IMR-90 (cell line): ENCODE measurements around the gene SSR1. TPM values are rescaled to one million over a fixed set of nuclear protein-coding genes. Genes with fewer than 3 reads are reported as not detected.
"Not testable (repeated sequence)": the region's sequence is repeated elsewhere in the genome, so short reads cannot be mapped to it uniquely, and the experiment has no call there.

Experiments used
- ATAC-seq: fragments of 200-7000 bp; cut with Tn5 transposase; 2 replicates; pipeline ENCODE4 v1.9.1; 2020; ENCODE audit warnings: low read depth, mild to moderate bottlenecking, moderate library complexity
- BruUV-seq: library from RNA; stranded (reverse); fragments of 400-500 nt; replicated peaks from 2 replicates; lab custom pipeline; 2021; lab: Mats Ljungman, UMichigan
- CTCF ChIA-PET: fragments of 300-600 bp; formaldehyde crosslinking; extraction: SDS; loops from one replicate; lab custom pipeline; 2021; ENCODE audit warnings: antibody characterized with exemption; lab: Yijun Ruan, JAX
- POLR2A ChIA-PET: fragments of 300-600 bp; sonication (Branson Sonifier 250); formaldehyde crosslinking; loops from one replicate; lab custom pipeline; 2022; ENCODE audit warnings: antibody characterized with exemption; ENCODE audit not compliant: unreplicated experiment; lab: Charles Lee
- DNase-seq: peaks from one replicate; pipeline ENCODE4 v3.0.0; 2013
- H2AFZ ChIP-seq: replicated peaks from 2 replicates; pipeline ENCODE3; 2013; ENCODE audit warnings: low read length, mild to moderate bottlenecking; ENCODE audit not compliant: poor library complexity
- H2AK5ac ChIP-seq: 2 replicates; pipeline ENCODE4 v1.6.1; 2013; ENCODE audit warnings: low read depth, low read length, inconsistent platforms
- H2AK9ac ChIP-seq: replicated peaks from 2 replicates; pipeline ENCODE3; 2013; ENCODE audit warnings: mild to moderate bottlenecking, low read depth, low read length, moderate library complexity; ENCODE audit not compliant: poor library complexity
- H2BK120ac ChIP-seq: 2 replicates; pipeline ENCODE4 v1.6.1; 2013; ENCODE audit warnings: low read depth, low read length, inconsistent platforms
- H2BK15ac ChIP-seq: 3 replicates; pipeline ENCODE4 v1.6.1; 2013; ENCODE audit warnings: low read depth, low read length, inconsistent platforms
- H2BK20ac ChIP-seq: 2 replicates; pipeline ENCODE4 v1.6.1; 2013; ENCODE audit warnings: low read depth, mild to moderate bottlenecking, inconsistent platforms, low read length, moderate library complexity
- H2BK5ac ChIP-seq: 2 replicates; pipeline ENCODE4 v1.6.1; 2013; ENCODE audit warnings: mild to moderate bottlenecking, low read depth, low read length, inconsistent platforms; ENCODE audit not compliant: poor library complexity, severe bottlenecking
- H3K14ac ChIP-seq: replicated peaks from 2 replicates; pipeline ENCODE4 v1.6.1; 2013; ENCODE audit warnings: low read depth, low read length, inconsistent platforms
- H3K18ac ChIP-seq: 2 replicates; pipeline ENCODE4 v1.6.1; 2013; ENCODE audit warnings: low read depth, low read length, control low read depth
- H3K23ac ChIP-seq: 2 replicates; pipeline ENCODE4 v1.6.1; 2013; ENCODE audit warnings: low read depth, low read length, inconsistent platforms
- H3K27ac ChIP-seq: 2 replicates; pipeline ENCODE4 v1.5.1; 2013; ENCODE audit warnings: mild to moderate bottlenecking, control low read depth, low read length; ENCODE audit not compliant: insufficient read depth
- H3K27me3 ChIP-seq: 2 replicates; pipeline ENCODE4 v1.6.1; 2013; ENCODE audit warnings: low read length; ENCODE audit not compliant: control insufficient read depth, insufficient read depth
- H3K36me3 ChIP-seq: 2 replicates; pipeline ENCODE4 v1.6.1; 2013; ENCODE audit warnings: low read length, mixed read lengths; ENCODE audit not compliant: control insufficient read depth, insufficient read depth
- H3K4ac ChIP-seq: 2 replicates; pipeline ENCODE4 v1.6.1; 2013; ENCODE audit warnings: low read depth, low read length, inconsistent platforms
- H3K4me1 ChIP-seq: 2 replicates; pipeline ENCODE4 v1.6.1; 2013; ENCODE audit warnings: low read length, mixed read lengths; ENCODE audit not compliant: control insufficient read depth, insufficient read depth
- H3K4me2 ChIP-seq: 2 replicates; pipeline ENCODE4 v1.6.1; 2013; ENCODE audit warnings: low read depth, mild to moderate bottlenecking, control low read depth, low read length, moderate library complexity
- H3K4me3 ChIP-seq: 2 replicates; pipeline ENCODE4 v1.5.1; 2013; ENCODE audit warnings: low read depth, mild to moderate bottlenecking, control low read depth, low read length, moderate library complexity; ENCODE audit not compliant: insufficient read depth
- H3K56ac ChIP-seq: 2 replicates; pipeline ENCODE4 v1.6.1; 2013; ENCODE audit warnings: low read length, inconsistent platforms; ENCODE audit not compliant: insufficient read depth; ENCODE audit errors: extremely low read depth
- H3K79me1 ChIP-seq, 2 experiments: 2 replicates each; pipeline ENCODE4 v1.6.1; 2013; ENCODE audit warnings: low read length in 2 of 2, inconsistent platforms in 1 of 2, low read depth in 1 of 2
- H3K9ac ChIP-seq: 2 replicates; pipeline ENCODE4 v1.6.1; 2013; ENCODE audit warnings: low read depth, low read length, control low read depth
- H3K9me1 ChIP-seq: 2 replicates; pipeline ENCODE4 v1.6.1; 2013; ENCODE audit warnings: low read length, inconsistent platforms; ENCODE audit not compliant: insufficient read depth
- H3K9me3 ChIP-seq: 2 replicates; pipeline ENCODE4 v1.6.1; 2013; ENCODE audit warnings: low read length; ENCODE audit not compliant: control insufficient read depth, insufficient read depth
- H4K20me1 ChIP-seq: 2 replicates; pipeline ENCODE4 v1.6.1; 2013; ENCODE audit warnings: low read length, inconsistent platforms; ENCODE audit not compliant: insufficient read depth
- H4K5ac ChIP-seq: 2 replicates; pipeline ENCODE4 v1.6.1; 2013; ENCODE audit warnings: mild to moderate bottlenecking, low read depth, low read length, control low read depth
- H4K8ac ChIP-seq, 2 experiments: 2 replicates each; pipeline ENCODE4 v1.6.1; 2013; ENCODE audit warnings: low read depth in 2 of 2, low read length in 2 of 2, control low read depth in 1 of 2, inconsistent platforms in 1 of 2
- H4K91ac ChIP-seq: 2 replicates; pipeline ENCODE4 v1.6.1; 2013; ENCODE audit warnings: low read depth, low read length, inconsistent platforms; ENCODE audit not compliant: insufficient read depth
- BHLHE40 ChIP-seq: fragments of 150-350 bp; IDR thresholded peaks from 2 replicates; pipeline ENCODE4 v1.6.1; 2016; ENCODE audit warnings: mild to moderate bottlenecking, low read depth, low read length
- NFE2L2 ChIP-seq: fragments of 150-350 bp; IDR thresholded peaks from 2 replicates; pipeline ENCODE4 v1.6.1; 2016; ENCODE audit warnings: low read depth, mild to moderate bottlenecking, low read length
- RAD21 ChIP-seq: IDR thresholded peaks from 2 replicates; pipeline ENCODE4 v1.6.1; 2012; ENCODE audit warnings: low read length, improper control_type of control experiment
- WGBS, 2 experiments: methylation state at CpG; one replicate each; pipeline versions ENCODE4 v1.1.5 to v1.1.7; 2013; ENCODE audit warnings: missing lambda C conversion rate in 2 of 2; ENCODE audit not compliant: insufficient read length in 1 of 2; ENCODE audit errors: extremely low coverage in 2 of 2; 5-methylcytosine and 5-hydroxymethylcytosine counted together
- dilution Hi-C: fragments of 300-500 bp; cut with HindIII; formaldehyde crosslinking; loops from one replicate; pipeline ENCODE4 v1.14.3; 2018; ENCODE audit warnings: low sequenced_read_pairs; ENCODE audit not compliant: unreplicated experiment
- in situ Hi-C: fragments of 300-500 bp; cut with MboI; formaldehyde crosslinking; loops from 3 replicates; pipeline ENCODE4 v1.14.3; 2019; ENCODE audit warnings: low sequenced_read_pairs, inconsistent platforms, mixed read lengths
- intact Hi-C: fragments of 100-400 bp; cut with micrococcal nuclease; formaldehyde crosslinking; loops from 2 replicates; pipeline ENCODE4 v1.10.0; 2022
- polyA plus RNA-seq, 3 experiments: library from polyadenylated mRNA; depleted of rRNA; stranded (reverse); fragments of >200 nt; gene quantifications; 2 replicates each; pipeline ENCODE4 v1.2.3, GENCODE V29; 2012; ENCODE audit warnings: low replicate concordance in 1 of 3
- total RNA-seq: library from RNA; depleted of rRNA; stranded (reverse); fragments of >200 nt; gene quantifications from 2 replicates; pipeline ENCODE4 v1.2.3, GENCODE V29; 2012
- TF ChIP-seq, protein P1 (sequence below): conservative IDR thresholded peaks from 2 replicates; pipeline ENCODE4 v1.5.1; 2012; ENCODE audit warnings: mild to moderate bottlenecking, low read depth, low read length, improper control_type of control experiment

SSR1 gene
- total and polyA plus RNA-seq, 2 of the 4 experiments (the other 2 are of a cell fraction): 110 to 120 TPM

DNA sequence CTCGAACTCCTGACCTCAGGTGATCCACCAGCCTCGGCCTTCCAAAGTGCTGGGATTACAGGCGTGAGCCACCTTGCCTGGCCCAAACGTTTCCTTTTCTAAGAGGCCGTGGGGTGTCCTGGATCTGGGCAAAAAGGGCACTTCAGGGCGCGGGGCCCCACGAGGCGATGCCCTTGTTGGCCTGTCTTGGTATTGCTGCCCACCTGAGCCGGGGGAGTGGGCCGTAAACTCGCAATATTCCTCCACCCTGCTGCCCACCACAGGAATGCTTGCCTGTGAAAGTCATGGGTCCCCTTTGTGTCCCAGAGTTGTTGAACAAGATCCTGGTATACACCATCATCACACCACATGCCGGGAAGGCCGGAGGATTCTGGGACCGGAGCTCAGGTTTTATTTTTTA lies 49.0 kb downstream of the SSR1 start:
- CTCF ChIA-PET: interaction anchor here (0.7 to 1.1 kb wide), 3 partner anchors 11 to 540 kb away, joined by 3 to 5 read pairs (median 4); no protein-coding TSS in a partner anchor
- 88% methylated on average over 6 of the region's 15 CpGs; no CpG with 5 or more reads in 1 of the 2 experiments for WGBS, 2 experiments

DNA sequence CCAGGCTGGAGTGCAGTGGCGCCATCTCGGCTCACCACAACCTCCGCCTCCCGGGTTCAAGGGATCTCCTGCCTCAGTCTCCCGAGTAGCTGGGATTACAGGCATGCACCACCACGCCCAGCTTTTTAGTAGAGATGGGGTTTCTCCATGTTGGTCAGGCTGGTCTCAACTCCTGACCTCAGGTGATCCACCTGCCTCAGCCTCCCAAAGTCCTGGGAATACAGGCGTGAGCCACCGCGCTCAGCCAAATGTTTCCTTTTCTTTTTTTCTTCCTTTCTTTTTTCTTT lies 49.5 kb downstream of the SSR1 start:
- H3K79me1 ChIP-seq, H3K4me1 ChIP-seq, ATAC-seq, H3K18ac ChIP-seq, H2AK9ac ChIP-seq, H3K56ac ChIP-seq, H2AK5ac ChIP-seq, BruUV-seq, H2BK15ac ChIP-seq, H3K36me3 ChIP-seq, H3K14ac ChIP-seq, H3K27ac ChIP-seq, CTCF ChIA-PET, H4K8ac ChIP-seq, H3K4me2 ChIP-seq, H3K4ac ChIP-seq, H2BK120ac ChIP-seq, H4K91ac ChIP-seq, DNase-seq, H2BK5ac ChIP-seq, dilution Hi-C loops, H3K9ac ChIP-seq, H2AFZ ChIP-seq, H3K27me3 ChIP-seq, in situ Hi-C loops, H2BK20ac ChIP-seq, H4K20me1 ChIP-seq, H3K4me3 ChIP-seq, POLR2A ChIA-PET, H3K9me3 ChIP-seq, H4K5ac ChIP-seq, H3K23ac ChIP-seq: not testable (repeated sequence)
- no CpG with 5 or more reads among the region's 9 CpGs for WGBS, 2 experiments
- intact Hi-C loops: loop anchor here (5.0 kb wide), 1 partner anchor 586 kb away; no protein-coding TSS in a partner anchor
- H3K9me1 ChIP-seq: peaks cover 16% of the 10 kb centered on the region

More for the DNA sequence above, 49.0 kb downstream of the SSR1 start:
- H4K20me1 ChIP-seq: no peaks in the 10 kb centered on the region
- no peak overlapping the region for H3K4me3 ChIP-seq
- no peaks in the 10 kb centered on the region for H3K36me3 ChIP-seq
- no peak overlapping the region for H3K14ac ChIP-seq
- in situ Hi-C loops: no loop called here
- ATAC-seq: no peak
- H3K27ac ChIP-seq: no peak overlapping the region
- H3K9ac ChIP-seq: no peak overlapping the region
- peaks cover 5% of the 10 kb centered on the region for H3K9me3 ChIP-seq
- no peak for DNase-seq
- H3K23ac ChIP-seq: no peak overlapping the region
- no peak overlapping the region for H4K8ac ChIP-seq
- no TSS peak for BruUV-seq
- no peak overlapping the region for H2BK15ac ChIP-seq
- no peak overlapping the region for H3K18ac ChIP-seq
- no peaks in the 10 kb centered on the region for H3K27me3 ChIP-seq
- H3K4ac ChIP-seq: no peak overlapping the region
- H2BK120ac ChIP-seq: no peak overlapping the region
- no peak overlapping the region for H2BK20ac ChIP-seq
- H2BK5ac ChIP-seq: no peak overlapping the region
- TF ChIP-seq BHLHE40 (no peak), RAD21 (no peak), NFE2L2 (no peak)
- TF ChIP-seq, protein P1, sequence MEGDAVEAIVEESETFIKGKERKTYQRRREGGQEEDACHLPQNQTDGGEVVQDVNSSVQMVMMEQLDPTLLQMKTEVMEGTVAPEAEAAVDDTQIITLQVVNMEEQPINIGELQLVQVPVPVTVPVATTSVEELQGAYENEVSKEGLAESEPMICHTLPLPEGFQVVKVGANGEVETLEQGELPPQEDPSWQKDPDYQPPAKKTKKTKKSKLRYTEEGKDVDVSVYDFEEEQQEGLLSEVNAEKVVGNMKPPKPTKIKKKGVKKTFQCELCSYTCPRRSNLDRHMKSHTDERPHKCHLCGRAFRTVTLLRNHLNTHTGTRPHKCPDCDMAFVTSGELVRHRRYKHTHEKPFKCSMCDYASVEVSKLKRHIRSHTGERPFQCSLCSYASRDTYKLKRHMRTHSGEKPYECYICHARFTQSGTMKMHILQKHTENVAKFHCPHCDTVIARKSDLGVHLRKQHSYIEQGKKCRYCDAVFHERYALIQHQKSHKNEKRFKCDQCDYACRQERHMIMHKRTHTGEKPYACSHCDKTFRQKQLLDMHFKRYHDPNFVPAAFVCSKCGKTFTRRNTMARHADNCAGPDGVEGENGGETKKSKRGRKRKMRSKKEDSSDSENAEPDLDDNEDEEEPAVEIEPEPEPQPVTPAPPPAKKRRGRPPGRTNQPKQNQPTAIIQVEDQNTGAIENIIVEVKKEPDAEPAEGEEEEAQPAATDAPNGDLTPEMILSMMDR: no peak
- no peaks in the 10 kb centered on the region for H3K79me1 ChIP-seq
- H2AK5ac ChIP-seq: no peak overlapping the region
- H4K5ac ChIP-seq: no peak overlapping the region
- H3K56ac ChIP-seq: no peak overlapping the region
- H3K4me2 ChIP-seq: no peak overlapping the region
- H3K9me1 ChIP-seq: peaks cover 16% of the 10 kb centered on the region
- intact Hi-C loops: loop anchor here (5.0 kb wide), 1 partner anchor 587 kb away; no protein-coding TSS in a partner anchor
- peaks cover 7% of the 10 kb centered on the region for H3K4me1 ChIP-seq
- POLR2A ChIA-PET: no interaction called here
- no peak overlapping the region for H2AFZ ChIP-seq
- no peak overlapping the region for H4K91ac ChIP-seq
- dilution Hi-C loops: no loop called here
- H2AK9ac ChIP-seq: no peak overlapping the region
